Esophagus squamous epithelium (tissue), 4 donors: ENCODE measurements around the gene FBXL20.

Source experiments
- CTCF ChIP-seq, 6 experiments: fragments of 450-650 bp in 4 of 6; fragments of 200-600 bp in 2 of 6; sonication (generic) in 2 of 6; IDR thresholded peaks; one replicate each; pipeline ENCODE4 v1.5.1; 2016 to 2019; ENCODE audit warnings: antibody characterized with exemption in 6 of 6, mild to moderate bottlenecking in 4 of 6, moderate library complexity in 4 of 6
- POLR2A ChIP-seq, 4 donors: fragments of 450-650 bp; IDR thresholded peaks; one replicate each; pipeline ENCODE4 v1.6.1; 2017; ENCODE audit warnings: antibody characterized with exemption in 4 of 4, mild to moderate bottlenecking in 4 of 4, moderate library complexity in 3 of 4

GRCh38 chr17:39251997-39252396, 149.4 kb downstream of the FBXL20 start:
- no peak for TF ChIP-seq CTCF (IDR thresholded peaks at IDR 0.05)
- no peak for TF ChIP-seq POLR2A (IDR thresholded peaks at IDR 0.05)
